RKO (cell line): Measurements from ENCODE around the gene CEP112.
"Not testable (repeated sequence)": the region's sequence is repeated elsewhere in the genome, so short reads cannot be mapped to it uniquely, and the experiment has no call there.

Experiments used
- DNase-seq: peaks from one replicate; pipeline ENCODE4 v3.0.0-alpha.2; 2016; ENCODE audit warnings: low spot score

CEP112 gene

GRCh38 chr17:65823713-65824112 is 368.2 kb downstream of the CEP112 start:
- no peak for DNase-seq

- DNase-seq, result no peak
These were observed 371.1 kb downstream of the CEP112 start for GRCh38 chr17:65820811-65821210.

GRCh38 chr17:65820306-65820705 is 371.6 kb downstream of the CEP112 start:
- no peak for DNase-seq

GRCh38 chr17:65819810-65820209 is 372.1 kb downstream of the CEP112 start:
- no peak for DNase-seq

GRCh38 chr17:65817951-65818350 is 374.0 kb downstream of the CEP112 start:
- no peak for DNase-seq

- DNase-seq, result no peak
These were observed 377.5 kb downstream of the CEP112 start for GRCh38 chr17:65814418-65814817.

- no peak for DNase-seq
These were observed 378.6 kb downstream of the CEP112 start for GRCh38 chr17:65813306-65813705.

GRCh38 chr17:65811043-65811442 is 380.9 kb downstream of the CEP112 start:
- DNase-seq, result no peak

GRCh38 chr17:65809366-65809765 is 382.6 kb downstream of the CEP112 start:
- no peak for DNase-seq

- not testable (repeated sequence) for DNase-seq
These were observed 383.4 kb downstream of the CEP112 start for GRCh38 chr17:65808566-65808965.

GRCh38 chr17:65807361-65807760 is 384.6 kb downstream of the CEP112 start:
- no peak for DNase-seq

GRCh38 chr17:65801513-65801912 is 390.4 kb downstream of the CEP112 start:
- no peak for DNase-seq

- no peak for DNase-seq
These were observed 391.3 kb downstream of the CEP112 start for GRCh38 chr17:65800655-65801054.

GRCh38 chr17:65799869-65800268 is 392.1 kb downstream of the CEP112 start:
- no peak for DNase-seq

- DNase-seq, result no peak
These were observed 392.5 kb downstream of the CEP112 start for GRCh38 chr17:65799454-65799853.

GRCh38 chr17:65797809-65798208 is 394.1 kb downstream of the CEP112 start:
- no peak for DNase-seq

- no peak for DNase-seq
These were observed 394.8 kb downstream of the CEP112 start for GRCh38 chr17:65797101-65797500.

- DNase-seq, result peak; percentile 33
These were observed 397.4 kb downstream of the CEP112 start for GRCh38 chr17:65794572-65794971.

GRCh38 chr17:65790241-65790640 is 401.7 kb downstream of the CEP112 start:
- no peak for DNase-seq

- DNase-seq, result no peak
These were observed 404.4 kb downstream of the CEP112 start for GRCh38 chr17:65787503-65787902.

- DNase-seq, result no peak
These were observed 405.5 kb downstream of the CEP112 start for GRCh38 chr17:65786479-65786878.

GRCh38 chr17:65785109-65785508 is 406.8 kb downstream of the CEP112 start:
- DNase-seq, result peak; percentile 72

- DNase-seq, result peak; percentile 4
These were observed 408.0 kb downstream of the CEP112 start for GRCh38 chr17:65783845-65784334.

GRCh38 chr17:65782104-65782706 is 409.7 kb downstream of the CEP112 start:
- not testable (repeated sequence) for DNase-seq
